ENCODE data around the gene BLNK. TPM values are rescaled to one million over a fixed set of nuclear protein-coding genes. Genes with fewer than 3 reads are reported as not detected.

BLNK gene
- total and polyA plus RNA-seq, 9 of the 15 experiments (the other 6 are each of a cell fraction or from before 2014, with no cell fraction given): not detected

- POLR2A ChIA-PET: interaction anchor here (0.6 kb wide), 1 partner anchor 8 kb away, joined by 3 read pairs; no protein-coding TSS in a partner anchor
Observed at GRCh38 chr10:96263176-96263575, 8.2 kb downstream of the BLNK start.

More at GRCh38 chr10:96263176-96263575, 8.2 kb downstream of the BLNK start:
- no peaks in the 10 kb centered on the region for H3K4me1 ChIP-seq (replicated peaks in 1 of 2; ENCODE audit: control insufficient read depth in 2 of 2, insufficient read depth in 2 of 2, low read length in 2 of 2)
- no peaks in the 10 kb centered on the region for H4K20me1 ChIP-seq (replicated peaks; ENCODE audit: control insufficient read depth, insufficient read depth, low read length)
- no peaks in the 10 kb centered on the region for H3K36me3 ChIP-seq (ENCODE audit: control insufficient read depth, insufficient read depth, low read length)
- H3K79me2 ChIP-seq (ENCODE audit: control insufficient read depth, insufficient read depth, low read length): no peaks in the 10 kb centered on the region
- H3K4me2 ChIP-seq (ENCODE audit: insufficient read depth, low read length): no peak overlapping the region
- 0% methylated on average over 4 of the region's 4 CpGs for WGBS (ENCODE audit: insufficient coverage, low coverage, missing lambda C conversion rate)
- ATAC-seq (no peak), FAIRE-seq (no peak), DNase-seq (ENCODE audit: extremely low read depth in 1 of 4, low spot score in 3 of 4) (no peak)
- H2AFZ ChIP-seq (ENCODE audit: low read depth, low read length): no peak overlapping the region
- no peak for TF ChIP-seq CEBPB (tag; IDR thresholded peaks at IDR 0.05)
- no peak for TF ChIP-seq U2AF2 (optimal IDR thresholded peaks at IDR 0.05; ENCODE audit: low read depth, low read length)
- TF ChIP-seq E2F3 (CRISPR knock-in tag; IDR thresholded peaks at IDR 0.05): no peak
- no peak for TF ChIP-seq ZNF551 (CRISPR knock-in tag; IDR thresholded peaks at IDR 0.05)
- TF ChIP-seq ZNF699 (CRISPR knock-in tag; IDR thresholded peaks at IDR 0.05; ENCODE audit: insufficient replicate concordance): no peak
- TF ChIP-seq ARHGAP35 (IDR thresholded peaks at IDR 0.05; ENCODE audit: partially characterized antibody): no peak
- TF ChIP-seq KHSRP (IDR thresholded peaks at IDR 0.05): no peak
- no peak for TF ChIP-seq YY1 (IDR thresholded peaks at IDR 0.05; ENCODE audit: borderline replicate concordance in 1 of 3, control insufficient read depth in 1 of 3, extremely low read depth in 1 of 3, insufficient read depth in 3 of 3, insufficient read length in 1 of 3, insufficient replicate concordance in 2 of 3, low read depth in 1 of 3, low read length in 2 of 3)
- TF ChIP-seq ZNF217 (CRISPR knock-in tag; IDR thresholded peaks at IDR 0.05): no peak
- TF ChIP-seq IRF1 (CRISPR knock-in tag; IDR thresholded peaks at IDR 0.05; ENCODE audit: borderline replicate concordance): no peak
- no peak for TF ChIP-seq SIX5 (IDR thresholded peaks at IDR 0.05; ENCODE audit: borderline replicate concordance in 1 of 2, insufficient read depth in 1 of 2, low read depth in 1 of 2, low read length in 2 of 2)
- TF ChIP-seq NFXL1 (CRISPR knock-in tag; IDR thresholded peaks at IDR 0.05): no peak
- TF ChIP-seq ZKSCAN3 (CRISPR knock-in tag; IDR thresholded peaks at IDR 0.05): no peak
- H3K9me3 ChIP-seq (replicated peaks; ENCODE audit: control insufficient read depth, insufficient read depth, low read depth, low read length): no peaks in the 10 kb centered on the region
- in situ Hi-C loops (cut with MboI): no loop called here
- H3K4me3 ChIP-seq: no peak overlapping the region
- H3K9me1 ChIP-seq (ENCODE audit: control insufficient read depth, insufficient read depth, low read length): no peaks in the 10 kb centered on the region
- intact Hi-C loops (cut with micrococcal nuclease): no loop called here
- CTCF ChIA-PET (ENCODE audit: low intra/inter-chr PET ratio): no interaction called here
- no peak overlapping the region for H3K27ac ChIP-seq (ENCODE audit: extremely low read depth, low read depth, low read length)
- BruUV-seq (replicated peaks): no TSS peak
- no peak overlapping the region for H3K9ac ChIP-seq (ENCODE audit: insufficient read depth in 1 of 2, low read depth in 2 of 2, low read length in 2 of 2)
- peaks cover 0 to 17% of the 10 kb centered on the region in 2 experiments; a peak in 2 of 5 replicates for H3K27me3 ChIP-seq (ENCODE audit: control insufficient read depth in 2 of 2, insufficient read depth in 2 of 2, low read length in 2 of 2)

All from K562 (cell line).